ENCODE measurements around the gene REXO1. TPM values are rescaled to one million over a fixed set of nuclear protein-coding genes. Genes with fewer than 3 reads are reported as not detected.

REXO1 gene
- polyA plus RNA-seq, 3 donors, result 2.8 to 60.8 (median 3.0) TPM

DNA sequence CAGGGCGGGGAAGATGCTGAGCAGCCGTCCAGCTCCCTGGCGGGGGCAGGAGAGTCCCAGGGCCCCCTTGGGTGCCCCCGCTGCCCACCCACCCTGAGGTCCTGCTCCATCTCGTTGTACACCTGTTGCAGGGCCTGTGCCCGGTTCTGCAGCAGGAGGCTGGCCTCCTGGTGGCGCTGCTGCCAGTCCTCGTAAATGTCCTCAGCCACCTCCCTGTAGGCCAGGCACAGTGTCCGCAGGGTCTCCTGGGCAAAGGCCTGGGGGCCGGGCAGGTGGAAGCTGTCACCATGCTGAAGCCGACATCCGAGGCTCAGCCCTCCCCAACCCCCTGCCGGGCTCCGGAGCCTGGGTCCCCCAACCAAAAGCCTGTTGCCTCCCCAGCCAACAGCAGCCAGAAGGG lies 56.4 kb downstream of the REXO1 start:
- H3K27me3 Mint-ChIP-seq (ENCODE audit: low read depth in 3 of 3), result peaks cover 0 to 56% (median 24%) of the 10 kb centered on the region in 3 donors
- 86% methylated on average over 14 of the region's 14 CpGs for WGBS (ENCODE audit: insufficient coverage)
- no peak overlapping the region for H3K27ac ChIP-seq (ENCODE audit: low read depth in 1 of 2, low read length in 2 of 2)
- no peaks in the 10 kb centered on the region for H3K36me3 Mint-ChIP-seq
- DNase-seq, result no peak
- no peaks in the 10 kb centered on the region for H3K79me2 ChIP-seq (ENCODE audit: insufficient read depth, low read length)
- H3K9me3 ChIP-seq (replicated peaks in 1 of 2; ENCODE audit: control insufficient read depth in 1 of 2, insufficient read depth in 1 of 2, low read length in 2 of 2), result peaks cover 0 to 6% of the 10 kb centered on the region in 2 donors
- H3K9ac ChIP-seq (ENCODE audit: insufficient read depth, low read length, poor library complexity, severe bottlenecking), result no peak overlapping the region
- H3K9me3 Mint-ChIP-seq, result peaks cover 0 to 9% (median 7%) of the 10 kb centered on the region in 7 donors
- H3K4me1 ChIP-seq (ENCODE audit: control insufficient read depth in 1 of 2, insufficient read depth in 2 of 2, low read length in 2 of 2), result peaks cover 3 to 13% of the 10 kb centered on the region in 2 donors
- no peak overlapping the region for H3K4me3 ChIP-seq (replicated peaks in 1 of 3; ENCODE audit: low read depth in 2 of 3, low read length in 3 of 3)
- peaks cover 0 to 13% of the 10 kb centered on the region in 2 donors for H3K27me3 ChIP-seq (ENCODE audit: control insufficient read depth in 2 of 2, insufficient read depth in 2 of 2, low read length in 2 of 2)
- H3K4me2 ChIP-seq (replicated peaks; ENCODE audit: extremely low read depth, low read length, poor library complexity, severe bottlenecking), result no peak overlapping the region
- H3K36me3 ChIP-seq (replicated peaks in 1 of 2; ENCODE audit: control insufficient read depth in 1 of 2, insufficient read depth in 2 of 2, low read length in 2 of 2), result no peaks in the 10 kb centered on the region
- H2AFZ ChIP-seq (ENCODE audit: insufficient read depth, low read depth, low read length, poor library complexity, severe bottlenecking), result no peak overlapping the region
- no peaks in the 10 kb centered on the region for H4K20me1 ChIP-seq (ENCODE audit: insufficient read depth, low read length)
- peaks cover 5% of the 10 kb centered on the region for H3K4me1 Mint-ChIP-seq
- intact Hi-C loops (cut with micrococcal nuclease), result no loop called here
- H3K4me3 Mint-ChIP-seq, result no peak overlapping the region
- TF ChIP-seq, protein P1, sequence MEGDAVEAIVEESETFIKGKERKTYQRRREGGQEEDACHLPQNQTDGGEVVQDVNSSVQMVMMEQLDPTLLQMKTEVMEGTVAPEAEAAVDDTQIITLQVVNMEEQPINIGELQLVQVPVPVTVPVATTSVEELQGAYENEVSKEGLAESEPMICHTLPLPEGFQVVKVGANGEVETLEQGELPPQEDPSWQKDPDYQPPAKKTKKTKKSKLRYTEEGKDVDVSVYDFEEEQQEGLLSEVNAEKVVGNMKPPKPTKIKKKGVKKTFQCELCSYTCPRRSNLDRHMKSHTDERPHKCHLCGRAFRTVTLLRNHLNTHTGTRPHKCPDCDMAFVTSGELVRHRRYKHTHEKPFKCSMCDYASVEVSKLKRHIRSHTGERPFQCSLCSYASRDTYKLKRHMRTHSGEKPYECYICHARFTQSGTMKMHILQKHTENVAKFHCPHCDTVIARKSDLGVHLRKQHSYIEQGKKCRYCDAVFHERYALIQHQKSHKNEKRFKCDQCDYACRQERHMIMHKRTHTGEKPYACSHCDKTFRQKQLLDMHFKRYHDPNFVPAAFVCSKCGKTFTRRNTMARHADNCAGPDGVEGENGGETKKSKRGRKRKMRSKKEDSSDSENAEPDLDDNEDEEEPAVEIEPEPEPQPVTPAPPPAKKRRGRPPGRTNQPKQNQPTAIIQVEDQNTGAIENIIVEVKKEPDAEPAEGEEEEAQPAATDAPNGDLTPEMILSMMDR (IDR thresholded peaks at IDR 0.05), result no peak
- no peak overlapping the region for H3K27ac Mint-ChIP-seq

DNA sequence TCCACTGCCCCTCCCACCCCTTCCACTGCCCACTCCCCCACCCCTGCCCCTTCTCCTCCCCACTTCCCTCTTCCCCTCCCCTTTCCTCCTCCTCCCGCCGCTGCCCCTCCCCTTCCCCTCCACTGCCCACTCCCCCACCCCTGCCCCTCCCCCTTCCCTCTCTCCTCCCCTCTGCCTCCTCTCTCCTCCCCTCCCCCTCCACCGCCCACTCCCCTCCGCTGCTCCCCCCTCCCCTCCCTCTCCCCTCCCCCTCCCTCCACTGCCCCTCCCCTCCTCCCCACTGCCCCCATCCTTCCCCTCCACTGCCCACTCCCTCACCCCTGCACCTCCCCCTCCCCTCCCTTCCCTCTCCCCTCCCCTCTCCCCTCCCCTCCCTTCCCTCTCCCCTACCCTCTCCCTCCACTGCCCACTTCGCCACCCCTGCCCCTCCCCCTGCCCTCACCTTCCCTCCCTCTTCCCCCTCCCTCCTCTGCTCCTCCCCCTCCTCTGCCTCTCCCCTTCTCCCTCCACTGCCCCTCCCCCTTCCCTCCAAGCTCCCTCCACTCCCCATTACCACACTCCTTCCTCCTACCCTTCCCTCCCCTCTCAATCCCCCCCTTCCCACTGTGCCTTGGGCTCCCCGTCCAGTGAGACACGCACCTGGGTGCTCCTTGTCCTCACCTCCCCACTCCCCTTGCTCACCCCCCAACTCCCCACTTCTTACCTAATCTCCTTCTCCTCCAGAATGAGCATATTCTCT lies 58.1 kb downstream of the REXO1 start:
- Histone ChIP-seq H3K27me3 (ENCODE audit: control insufficient read depth in 2 of 2, insufficient read depth in 2 of 2, low read length in 2 of 2) (peaks cover 0 to 7% of the 10 kb centered on the region in 2 donors), H3K36me3 (replicated peaks in 1 of 2; ENCODE audit: control insufficient read depth in 1 of 2, insufficient read depth in 2 of 2, low read length in 2 of 2) (no peaks in the 10 kb centered on the region), H3K4me2 (replicated peaks; ENCODE audit: extremely low read depth, low read length, poor library complexity, severe bottlenecking) (peak overlapping the region; percentile 66), H3K79me2 (ENCODE audit: insufficient read depth, low read length) (no peaks in the 10 kb centered on the region), H3K9me3 (replicated peaks in 1 of 2; ENCODE audit: control insufficient read depth in 1 of 2, insufficient read depth in 1 of 2, low read length in 2 of 2) (peaks cover 0 to 6% of the 10 kb centered on the region in 2 donors), H3K4me1 (ENCODE audit: control insufficient read depth in 1 of 2, insufficient read depth in 2 of 2, low read length in 2 of 2) (peaks cover 0 to 6% of the 10 kb centered on the region in 2 donors), H3K4me3 (replicated peaks in 1 of 3; ENCODE audit: low read depth in 2 of 3, low read length in 3 of 3) (no peak overlapping the region), H3K27ac (ENCODE audit: low read depth in 1 of 2, low read length in 2 of 2) (no peak overlapping the region), H4K20me1 (ENCODE audit: insufficient read depth, low read length) (no peaks in the 10 kb centered on the region), H2AFZ (ENCODE audit: insufficient read depth, low read depth, low read length, poor library complexity, severe bottlenecking) (no peak overlapping the region), H3K9ac (ENCODE audit: insufficient read depth, low read length, poor library complexity, severe bottlenecking) (no peak overlapping the region)
- no peak overlapping the region for H3K27ac Mint-ChIP-seq
- TF ChIP-seq, protein P1 (IDR thresholded peaks at IDR 0.05), result no peak
- DNase-seq, result no peak
- peaks cover 8 to 45% (median 20%) of the 10 kb centered on the region in 3 donors for H3K27me3 Mint-ChIP-seq (ENCODE audit: low read depth in 3 of 3)
- 26% methylated on average over 2 of the region's 7 CpGs for WGBS (ENCODE audit: insufficient coverage)
- no peaks in the 10 kb centered on the region for H3K4me1 Mint-ChIP-seq
- peaks cover 0 to 9% (median 7%) of the 10 kb centered on the region in 7 donors for H3K9me3 Mint-ChIP-seq
- no peaks in the 10 kb centered on the region for H3K36me3 Mint-ChIP-seq
- intact Hi-C loops (cut with micrococcal nuclease), result no loop called here
- no peak overlapping the region for H3K4me3 Mint-ChIP-seq

All from CD14-positive monocyte (primary cell).